ENCODE data around the gene MRPL40.

DNA sequence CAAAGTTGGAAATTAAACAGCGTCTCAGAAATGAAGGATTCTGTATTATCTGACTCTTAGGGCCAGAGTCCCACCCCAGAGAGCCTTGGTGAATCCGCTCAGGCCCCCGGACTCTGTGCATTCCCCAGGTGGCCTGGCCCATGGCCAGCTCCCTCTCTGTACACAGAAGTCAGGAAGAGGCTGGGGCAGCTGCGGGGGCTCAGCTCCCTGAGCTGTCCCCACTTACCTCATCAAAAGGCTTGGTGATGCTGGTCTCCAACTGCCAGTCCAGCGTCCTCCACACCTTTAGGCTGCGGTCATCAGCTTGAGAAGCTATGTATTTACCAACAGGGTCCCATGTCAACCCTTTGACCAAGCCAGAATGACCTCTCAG is 35.8 kb upstream of the MRPL40 start:
- TF ChIP-seq, protein P1, sequence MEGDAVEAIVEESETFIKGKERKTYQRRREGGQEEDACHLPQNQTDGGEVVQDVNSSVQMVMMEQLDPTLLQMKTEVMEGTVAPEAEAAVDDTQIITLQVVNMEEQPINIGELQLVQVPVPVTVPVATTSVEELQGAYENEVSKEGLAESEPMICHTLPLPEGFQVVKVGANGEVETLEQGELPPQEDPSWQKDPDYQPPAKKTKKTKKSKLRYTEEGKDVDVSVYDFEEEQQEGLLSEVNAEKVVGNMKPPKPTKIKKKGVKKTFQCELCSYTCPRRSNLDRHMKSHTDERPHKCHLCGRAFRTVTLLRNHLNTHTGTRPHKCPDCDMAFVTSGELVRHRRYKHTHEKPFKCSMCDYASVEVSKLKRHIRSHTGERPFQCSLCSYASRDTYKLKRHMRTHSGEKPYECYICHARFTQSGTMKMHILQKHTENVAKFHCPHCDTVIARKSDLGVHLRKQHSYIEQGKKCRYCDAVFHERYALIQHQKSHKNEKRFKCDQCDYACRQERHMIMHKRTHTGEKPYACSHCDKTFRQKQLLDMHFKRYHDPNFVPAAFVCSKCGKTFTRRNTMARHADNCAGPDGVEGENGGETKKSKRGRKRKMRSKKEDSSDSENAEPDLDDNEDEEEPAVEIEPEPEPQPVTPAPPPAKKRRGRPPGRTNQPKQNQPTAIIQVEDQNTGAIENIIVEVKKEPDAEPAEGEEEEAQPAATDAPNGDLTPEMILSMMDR (IDR thresholded peaks at IDR 0.05; ENCODE audit: low read length): no peak
- no peak for TF ChIP-seq EZH2phosphoT487 (IDR thresholded peaks at IDR 0.05; ENCODE audit: low read length)

All from MM.1S (cell line).